ENCODE data around the gene ACTR5.

DNA sequence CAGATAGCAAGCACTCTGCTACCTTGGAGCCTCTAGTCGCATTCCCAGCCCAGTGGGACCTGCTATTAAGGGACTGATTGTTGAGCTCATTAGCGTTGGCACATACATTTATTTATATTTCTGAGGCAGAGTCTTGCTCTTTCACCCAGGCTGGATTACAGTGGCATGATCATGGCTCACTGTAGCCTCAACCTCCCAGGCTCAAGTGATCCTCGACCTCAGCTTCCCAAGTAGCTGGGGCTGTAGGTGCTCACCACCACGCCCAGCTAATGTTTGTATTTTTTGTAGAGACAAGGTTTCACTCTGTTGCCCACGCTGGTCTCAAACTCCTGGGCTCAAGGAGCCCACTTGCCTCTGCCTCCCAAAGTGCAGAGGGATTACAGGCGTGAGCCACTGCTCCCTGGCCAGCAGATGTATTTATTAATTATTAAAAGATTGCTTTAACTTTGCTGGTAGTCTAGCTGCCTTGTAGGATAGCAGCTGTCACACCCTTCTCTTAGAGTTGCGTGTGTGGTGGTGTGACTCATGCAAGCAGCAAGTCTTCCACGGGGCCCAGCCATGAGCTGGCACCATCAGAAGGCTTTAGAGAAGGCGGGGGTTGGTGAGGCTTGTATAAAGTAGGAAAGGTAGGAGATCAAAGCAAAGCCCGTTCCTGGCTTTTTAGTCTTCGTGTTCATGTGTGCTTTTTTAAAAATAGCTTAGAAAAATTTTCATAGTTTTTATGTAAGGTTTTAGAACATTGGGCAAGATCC lies 16.5 kb downstream of the ACTR5 start:
- TF ChIP-seq, protein P1, sequence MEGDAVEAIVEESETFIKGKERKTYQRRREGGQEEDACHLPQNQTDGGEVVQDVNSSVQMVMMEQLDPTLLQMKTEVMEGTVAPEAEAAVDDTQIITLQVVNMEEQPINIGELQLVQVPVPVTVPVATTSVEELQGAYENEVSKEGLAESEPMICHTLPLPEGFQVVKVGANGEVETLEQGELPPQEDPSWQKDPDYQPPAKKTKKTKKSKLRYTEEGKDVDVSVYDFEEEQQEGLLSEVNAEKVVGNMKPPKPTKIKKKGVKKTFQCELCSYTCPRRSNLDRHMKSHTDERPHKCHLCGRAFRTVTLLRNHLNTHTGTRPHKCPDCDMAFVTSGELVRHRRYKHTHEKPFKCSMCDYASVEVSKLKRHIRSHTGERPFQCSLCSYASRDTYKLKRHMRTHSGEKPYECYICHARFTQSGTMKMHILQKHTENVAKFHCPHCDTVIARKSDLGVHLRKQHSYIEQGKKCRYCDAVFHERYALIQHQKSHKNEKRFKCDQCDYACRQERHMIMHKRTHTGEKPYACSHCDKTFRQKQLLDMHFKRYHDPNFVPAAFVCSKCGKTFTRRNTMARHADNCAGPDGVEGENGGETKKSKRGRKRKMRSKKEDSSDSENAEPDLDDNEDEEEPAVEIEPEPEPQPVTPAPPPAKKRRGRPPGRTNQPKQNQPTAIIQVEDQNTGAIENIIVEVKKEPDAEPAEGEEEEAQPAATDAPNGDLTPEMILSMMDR (IDR thresholded peaks at IDR 0.05): no peak
- no peak for TF ChIP-seq POLR2A (IDR thresholded peaks at IDR 0.05)

Measured in testis (tissue), 2 donors.